Activated T-cell treated with anti-CD3 and anti-CD28 coated beads, Interleukin-2, amount 50 U/mL, for 1 hour (primary cell): ENCODE results near the gene ADAM22.

Experiments
- DNase-seq: peaks from one replicate; pipeline ENCODE4 v3.0.0-alpha.2; 2020

ADAM22 gene

GRCh38 chr7:88224601-88225275 is 290.7 kb downstream of the ADAM22 start:
- no peak for DNase-seq

GRCh38 chr7:88226201-88226600 is 292.1 kb downstream of the ADAM22 start:
- DNase-seq = no peak

GRCh38 chr7:88226886-88227516 is 292.9 kb downstream of the ADAM22 start:
- DNase-seq = no peak

GRCh38 chr7:88229302-88229995 is 295.4 kb downstream of the ADAM22 start:
- DNase-seq = no peak

- no peak for DNase-seq
Observed at GRCh38 chr7:88230646-88231045, 296.6 kb downstream of the ADAM22 start.

- DNase-seq = no peak
Observed at GRCh38 chr7:88233828-88234227, 299.8 kb downstream of the ADAM22 start.

- DNase-seq = no peak
Observed at GRCh38 chr7:88239852-88240251, 305.8 kb downstream of the ADAM22 start.

GRCh38 chr7:88243345-88243909 is 309.4 kb downstream of the ADAM22 start:
- DNase-seq = no peak

GRCh38 chr7:88244258-88244657 is 310.2 kb downstream of the ADAM22 start:
- DNase-seq = no peak
